ENCODE results near the gene USP32.
"Not testable (repeated sequence)": the region's sequence is repeated elsewhere in the genome, so short reads cannot be mapped to it uniquely, and the experiment has no call there.

The USP32 gene

DNA sequence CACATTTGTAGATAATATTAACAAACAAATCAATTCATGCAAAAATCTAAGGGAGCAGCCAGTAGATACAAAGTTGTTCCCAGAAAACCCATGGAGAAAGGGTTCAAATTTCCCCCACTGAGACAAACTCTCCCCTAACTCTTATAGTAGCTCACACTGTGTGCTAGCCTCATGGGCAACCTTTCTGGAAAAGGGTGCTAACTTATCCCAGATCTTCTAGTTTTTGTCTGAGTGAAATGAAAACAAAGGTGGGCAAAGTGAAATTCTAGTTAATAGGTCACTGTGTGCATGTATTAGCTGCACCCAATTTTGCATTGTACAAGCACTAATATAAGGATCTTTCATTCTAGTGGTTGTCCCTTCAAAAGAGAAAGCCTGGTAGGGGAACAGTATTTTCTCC is 9.9 kb upstream of the USP32 start:
- no peak for DNase-seq

DNA sequence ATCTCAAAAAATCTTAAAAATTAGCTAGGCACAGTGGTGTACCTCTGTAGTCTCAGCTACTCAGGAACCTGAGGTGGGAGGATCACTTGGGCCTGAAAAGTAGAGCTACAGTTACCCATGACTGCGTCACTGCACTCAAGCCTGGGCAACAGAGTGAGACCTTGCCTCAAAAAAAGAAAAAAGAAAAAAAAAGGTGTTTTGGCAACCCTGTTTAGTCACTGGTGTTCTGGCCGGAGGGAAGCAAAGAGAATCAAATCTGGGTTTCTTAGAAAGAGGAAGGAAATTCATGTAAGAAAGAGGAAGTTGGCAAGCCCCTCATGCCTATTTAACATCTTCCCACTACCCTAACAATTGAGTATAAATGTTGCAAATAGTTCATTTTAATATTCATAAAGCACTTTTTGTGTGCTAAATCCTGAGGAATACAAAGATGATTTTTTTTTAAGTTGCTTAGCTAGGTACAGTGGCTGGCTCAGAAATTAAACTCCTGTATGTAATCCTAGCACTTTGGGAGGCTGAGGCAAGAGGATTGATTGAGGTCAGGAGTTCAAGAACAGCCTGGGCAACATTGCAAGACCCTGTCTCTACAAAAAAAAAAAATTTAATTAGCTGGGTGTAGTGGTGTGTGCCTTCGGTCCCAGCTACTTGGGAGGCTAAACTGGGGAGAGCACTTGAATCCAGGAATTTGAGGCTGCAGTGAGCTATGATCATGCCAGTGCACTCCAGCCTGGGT is 6.5 kb upstream of the USP32 start:
- DNase-seq: no peak

DNA sequence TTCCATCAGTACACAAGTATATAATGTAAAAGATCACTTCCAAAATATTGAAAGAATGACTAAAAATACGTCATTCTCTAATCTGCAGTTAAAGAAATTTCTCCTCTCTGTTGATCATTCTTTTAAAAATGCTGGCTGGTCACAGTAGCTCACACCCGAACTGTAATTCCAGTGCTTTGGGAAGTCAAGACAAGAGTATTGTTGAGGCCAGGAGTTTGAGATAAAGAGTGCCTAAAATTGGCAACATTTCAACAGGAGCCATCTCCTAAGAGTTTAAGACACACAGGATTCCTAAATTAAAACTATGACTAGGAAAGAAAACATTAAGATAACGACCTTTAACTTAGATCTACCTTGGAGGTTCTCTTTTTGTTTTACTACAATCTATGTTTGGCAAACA is 4.5 kb upstream of the USP32 start:
- DNase-seq: no peak

DNA sequence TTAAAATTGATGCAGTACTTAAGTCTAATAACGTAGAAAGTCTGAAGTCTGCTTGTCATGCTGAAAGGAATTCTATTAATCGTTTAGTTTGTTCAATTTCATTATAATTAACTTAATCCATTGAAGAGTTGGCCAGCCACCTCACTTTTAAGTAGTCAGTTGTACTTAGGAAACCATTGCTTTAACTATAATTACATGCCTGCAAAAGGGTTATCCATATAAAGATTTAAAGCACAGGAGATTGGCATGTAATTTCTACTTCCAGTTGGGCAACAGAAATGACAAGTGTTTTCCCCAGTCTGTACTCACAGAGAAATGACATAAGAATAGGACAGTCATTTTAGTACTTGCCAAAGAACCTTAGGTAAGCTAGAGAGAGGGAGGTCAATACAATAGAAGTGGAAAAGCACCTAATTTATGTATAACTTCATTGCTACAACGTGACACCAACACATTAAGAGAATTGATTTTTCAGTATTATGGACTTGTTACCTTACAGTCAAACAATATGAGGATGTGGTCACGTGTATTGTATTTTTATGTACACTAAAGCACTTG is 3.7 kb upstream of the USP32 start:
- no peak for DNase-seq

DNA sequence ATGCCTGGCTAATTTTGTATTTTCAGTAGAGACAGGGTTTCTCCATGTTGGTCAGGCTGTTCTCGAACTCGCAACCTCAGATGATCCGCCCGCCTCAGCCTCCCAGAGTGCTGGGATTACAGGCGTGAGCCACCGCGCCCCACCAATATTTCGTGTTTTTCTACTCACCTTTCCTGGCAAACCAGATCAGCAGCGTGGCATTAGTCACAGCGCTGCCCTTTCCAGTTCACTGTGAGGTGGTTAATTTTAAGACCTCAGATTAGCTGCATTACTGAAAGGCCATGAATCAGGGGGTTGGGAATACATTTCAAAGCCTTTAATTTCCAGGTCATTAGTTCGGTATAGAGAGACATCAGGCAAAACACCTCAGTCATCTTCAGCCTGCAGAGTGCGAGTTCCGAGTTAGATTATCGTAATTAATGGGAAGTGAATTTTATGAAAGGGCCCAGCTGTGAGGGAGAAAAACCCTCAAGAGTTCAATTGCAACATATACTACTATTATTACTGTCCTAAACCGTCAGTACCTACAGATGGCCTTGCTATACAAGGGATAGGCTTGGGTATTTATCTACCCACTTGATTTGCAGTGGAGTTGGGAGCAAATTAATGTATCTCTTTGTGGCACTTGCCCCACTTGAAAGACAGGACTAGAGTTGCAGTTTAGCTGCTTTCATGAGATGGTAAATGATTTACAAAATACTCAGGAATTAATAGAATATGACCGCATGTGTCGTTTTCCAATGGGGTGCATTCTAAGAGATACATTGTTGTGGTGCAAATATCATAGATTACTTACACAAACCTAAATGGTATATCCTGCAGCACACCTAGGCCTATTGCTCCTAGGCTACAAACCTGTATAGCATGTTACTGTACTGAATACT is 2.1 kb upstream of the USP32 start:
- DNase-seq: no peak

DNA sequence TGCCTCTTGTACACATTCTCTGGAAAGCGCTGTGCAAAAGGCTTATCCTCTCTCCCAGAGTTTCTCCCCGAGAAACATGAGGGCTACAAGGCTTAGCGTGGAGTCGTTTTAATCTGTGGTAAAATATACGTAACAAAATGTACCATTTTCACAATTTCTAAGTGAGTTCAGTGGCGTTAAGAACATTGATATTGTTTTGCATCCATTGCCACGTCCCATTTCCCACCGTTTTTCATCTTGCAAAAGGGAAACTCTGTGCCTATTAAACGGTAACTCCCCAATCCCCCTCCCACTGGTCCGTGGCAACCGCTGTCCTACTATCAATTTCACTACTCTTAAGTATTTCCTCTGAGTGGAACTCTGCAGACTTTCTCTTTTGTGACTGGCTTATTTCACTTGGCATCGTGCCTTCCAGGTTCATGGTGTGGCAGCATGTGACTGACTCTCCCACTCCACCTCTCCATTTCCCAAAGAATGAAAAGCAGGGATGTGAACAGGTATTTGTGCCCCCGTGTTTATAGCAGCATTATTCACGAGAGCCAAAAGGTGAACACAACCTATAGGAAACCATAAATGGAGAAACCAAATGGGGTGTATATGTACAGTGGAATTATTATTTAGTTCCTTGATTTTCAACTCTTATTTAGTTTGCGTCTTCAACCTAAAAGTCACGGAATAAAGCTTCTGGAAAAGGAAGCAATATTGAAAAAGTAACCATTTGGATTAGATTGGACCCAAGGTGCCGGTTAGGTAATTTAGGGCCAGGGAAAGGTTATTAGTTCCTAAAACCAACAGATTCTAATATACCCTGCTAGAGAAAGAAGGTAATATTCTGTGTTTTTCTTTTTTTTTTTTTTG is 1.1 kb upstream of the USP32 start:
- DNase-seq: peak; percentile 59

DNA sequence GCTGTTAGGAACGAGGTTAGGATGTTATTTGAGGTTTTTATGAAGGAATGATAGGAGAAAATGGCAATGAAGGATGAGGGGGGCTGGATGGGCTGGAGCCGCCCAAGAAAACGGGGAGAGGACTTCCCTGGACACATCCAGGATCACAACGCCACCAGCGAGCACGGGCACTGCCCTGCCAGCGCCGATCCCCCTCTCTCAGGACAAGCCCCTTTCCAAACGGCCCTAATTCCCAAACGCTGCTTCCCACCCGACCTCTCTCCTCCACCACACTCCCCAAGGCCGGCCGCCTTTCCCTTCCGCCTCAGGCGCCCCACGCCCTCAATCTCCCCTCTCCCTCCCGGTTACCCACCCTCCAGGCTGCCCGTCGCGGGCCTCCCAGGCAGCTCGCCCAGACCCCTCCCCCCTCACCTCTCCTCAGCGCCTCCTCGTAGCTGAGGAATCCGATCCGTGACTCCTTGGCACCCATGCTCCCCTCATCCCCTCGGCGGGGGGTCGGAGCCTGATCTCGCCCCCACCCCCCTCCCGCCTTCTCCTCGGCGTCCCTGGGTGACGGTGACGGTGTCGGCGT is 377 bp downstream of the USP32 start:
- DNase-seq: no peak

DNA sequence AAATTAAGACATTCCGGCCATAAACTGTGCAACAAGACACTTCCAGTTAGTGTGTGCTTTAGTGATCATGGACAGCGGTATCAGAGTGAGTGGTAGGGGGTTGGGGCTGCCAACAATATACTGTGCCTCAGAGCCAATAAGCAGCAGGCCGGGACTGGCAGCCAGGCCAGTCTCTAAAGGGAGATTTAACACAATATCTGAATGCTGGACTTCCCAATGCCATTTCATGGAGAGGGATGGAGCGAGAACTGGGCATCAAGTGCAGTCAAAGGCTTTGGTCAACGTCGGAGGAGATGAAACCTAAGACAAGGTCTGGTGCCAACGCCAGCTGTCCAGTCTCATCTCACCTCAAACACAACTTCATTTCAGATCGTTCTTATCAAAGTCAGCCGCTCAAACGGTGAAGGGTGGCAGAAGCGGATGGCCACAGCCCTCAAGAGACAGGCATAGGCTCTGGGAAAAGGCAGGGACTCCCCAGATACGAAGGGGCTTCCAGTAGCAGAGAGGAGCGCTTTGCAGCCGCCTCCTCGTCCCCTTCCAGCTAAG is 935 bp downstream of the USP32 start:
- peak; percentile 51 for DNase-seq

DNA sequence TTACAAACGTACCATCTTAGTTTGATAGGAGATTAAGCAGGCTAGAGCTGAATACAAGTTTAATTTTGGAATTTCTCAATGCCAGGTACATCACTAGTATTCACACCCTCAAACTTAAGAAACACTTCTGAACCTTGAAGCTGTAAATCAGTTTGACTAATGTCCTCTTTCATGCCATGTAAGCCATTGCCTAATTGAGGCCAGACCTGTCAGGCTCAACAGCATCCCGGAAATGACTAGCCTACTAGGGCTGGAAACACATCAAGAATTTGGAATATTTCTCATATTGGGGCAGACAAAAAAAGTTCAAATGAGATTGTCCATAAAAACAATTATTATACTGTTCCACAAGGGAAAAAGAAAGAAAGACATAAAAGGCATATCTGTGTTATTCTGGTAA is 1.7 kb downstream of the USP32 start:
- DNase-seq: no peak

DNA sequence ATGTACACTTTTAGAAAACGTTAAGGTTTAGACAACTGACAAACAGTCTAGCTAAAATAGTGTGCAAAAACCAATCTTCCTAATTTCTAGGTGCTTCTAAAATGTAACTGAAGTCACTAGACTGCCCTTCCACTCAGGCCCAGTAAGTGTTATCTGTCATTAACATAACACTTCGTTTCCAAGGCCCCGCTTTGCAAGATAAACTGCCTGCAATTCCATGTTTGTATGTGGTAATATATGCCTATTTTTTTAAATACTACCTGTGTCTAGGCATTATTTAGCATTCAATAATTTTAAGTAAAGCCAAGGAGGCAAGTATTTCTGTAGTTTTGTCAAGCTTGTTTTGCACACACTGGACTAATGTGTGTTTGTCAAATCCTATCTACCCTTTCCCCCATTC is 3.2 kb downstream of the USP32 start:
- no peak for DNase-seq

DNA sequence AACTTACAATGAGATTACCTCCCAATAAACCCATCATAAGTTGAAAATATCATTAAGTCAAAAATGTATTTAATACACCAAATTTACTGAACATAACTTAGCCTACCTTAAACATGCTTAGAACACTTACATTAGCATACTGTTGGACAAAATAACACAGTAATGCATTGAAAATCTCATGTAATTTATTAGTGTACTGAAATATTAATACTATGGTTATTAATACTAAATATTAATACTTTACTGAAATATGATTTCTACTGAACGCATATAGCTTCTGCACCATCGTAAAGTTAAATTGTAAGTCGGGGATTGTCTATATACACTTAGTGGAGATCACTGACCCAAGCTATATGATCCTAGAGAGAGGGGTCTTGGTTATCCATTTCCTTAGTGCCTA is 4.3 kb downstream of the USP32 start:
- DNase-seq: no peak

DNA sequence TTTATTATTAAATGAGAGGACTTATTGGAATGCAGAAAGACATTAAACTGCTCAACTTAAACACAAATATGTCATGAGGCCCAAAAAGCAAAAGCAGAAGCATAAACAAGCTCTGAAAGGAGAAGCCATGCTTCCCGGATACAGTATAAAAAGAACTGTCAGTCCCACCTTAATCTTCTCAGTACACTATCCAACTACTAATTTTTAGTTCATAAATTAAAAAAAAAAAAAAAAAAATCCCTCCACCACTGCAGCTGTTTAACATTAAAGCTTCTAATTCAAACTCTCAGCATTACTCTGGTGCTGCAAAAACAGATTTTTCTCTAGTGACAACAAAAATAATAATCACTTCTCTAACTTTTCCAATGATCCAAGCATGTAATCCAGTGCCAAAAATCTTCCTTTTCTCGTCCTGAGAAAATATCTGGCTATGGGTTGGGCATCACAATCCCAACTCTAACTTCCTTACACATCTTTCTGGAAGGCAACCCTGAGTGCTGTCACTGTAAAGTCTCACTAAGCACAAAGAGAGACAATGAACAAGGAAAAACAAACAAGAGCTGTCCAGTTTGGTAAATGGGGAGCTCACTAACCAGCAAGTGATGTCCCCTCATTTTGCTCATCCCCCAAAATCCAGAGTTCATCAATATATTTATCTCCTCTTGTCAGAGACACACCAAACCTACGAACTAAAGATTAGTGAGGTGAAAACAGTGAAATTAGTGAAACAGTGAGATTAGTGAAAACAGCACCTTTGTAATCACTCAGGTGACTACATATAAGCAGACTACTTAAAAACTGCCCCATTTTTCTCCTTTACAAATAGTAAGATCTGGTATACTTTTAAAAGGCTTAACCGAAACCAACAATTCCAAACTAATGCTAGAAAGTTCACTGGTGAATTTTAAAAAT is 5.5 kb downstream of the USP32 start:
- DNase-seq: no peak

DNA sequence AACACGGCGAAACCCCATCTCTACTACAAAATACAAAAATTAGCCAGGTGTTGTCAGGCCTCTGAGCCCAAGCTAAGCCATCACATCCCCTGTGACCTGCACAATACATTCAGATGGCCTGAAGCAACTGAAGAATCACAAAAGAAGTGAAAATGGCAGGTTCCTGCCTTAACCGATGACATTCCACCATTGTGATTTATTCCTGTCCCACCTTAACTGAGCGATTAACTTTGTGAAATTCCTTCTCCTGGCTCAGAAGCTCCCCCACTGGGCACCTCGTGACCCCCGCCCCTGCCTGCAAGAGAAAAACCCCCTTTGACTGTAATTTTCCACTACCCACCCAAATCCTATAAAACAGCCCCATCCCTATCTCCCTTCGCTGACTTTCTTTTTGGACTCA is 7.0 kb downstream of the USP32 start:
- not testable (repeated sequence) for DNase-seq

DNA sequence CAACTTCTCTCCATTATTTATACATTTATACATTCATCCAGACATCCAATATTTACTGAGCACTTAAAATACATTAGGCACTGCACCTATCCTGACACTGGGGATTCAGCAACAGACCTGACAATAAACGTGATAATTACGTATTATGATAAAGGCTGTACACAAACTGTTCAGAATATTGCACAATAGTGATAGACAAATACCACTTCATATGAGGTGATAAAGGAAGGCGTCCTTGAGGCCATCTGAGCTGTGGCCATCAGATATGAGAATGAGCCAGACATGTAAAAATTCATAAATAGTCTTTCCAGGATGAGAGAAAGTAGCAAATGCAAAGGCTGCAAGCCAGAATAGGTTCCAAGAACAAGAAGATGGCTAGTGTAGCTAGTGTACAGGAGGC is 8.6 kb downstream of the USP32 start:
- peak; percentile 68 for DNase-seq

DNA sequence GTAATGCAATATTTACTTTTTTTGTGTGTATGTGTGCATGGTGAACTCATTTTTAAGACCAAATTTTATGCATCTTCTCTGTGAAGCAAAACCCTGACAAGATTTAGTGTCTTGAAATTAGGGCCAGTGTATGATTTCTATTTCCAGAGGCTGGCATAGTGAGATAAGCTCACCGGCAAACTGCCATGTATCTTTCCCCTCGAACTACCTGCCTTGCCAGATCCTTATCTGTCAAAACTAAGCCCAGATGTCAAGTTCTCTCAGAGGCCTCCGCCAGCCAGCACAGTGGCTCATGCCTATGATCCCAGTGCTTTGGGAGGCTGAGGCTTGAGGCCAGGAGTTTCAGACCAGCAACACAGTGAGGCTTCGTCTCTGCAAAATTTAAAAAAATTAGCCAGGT is 10.0 kb downstream of the USP32 start:
- no peak for DNase-seq

DNA sequence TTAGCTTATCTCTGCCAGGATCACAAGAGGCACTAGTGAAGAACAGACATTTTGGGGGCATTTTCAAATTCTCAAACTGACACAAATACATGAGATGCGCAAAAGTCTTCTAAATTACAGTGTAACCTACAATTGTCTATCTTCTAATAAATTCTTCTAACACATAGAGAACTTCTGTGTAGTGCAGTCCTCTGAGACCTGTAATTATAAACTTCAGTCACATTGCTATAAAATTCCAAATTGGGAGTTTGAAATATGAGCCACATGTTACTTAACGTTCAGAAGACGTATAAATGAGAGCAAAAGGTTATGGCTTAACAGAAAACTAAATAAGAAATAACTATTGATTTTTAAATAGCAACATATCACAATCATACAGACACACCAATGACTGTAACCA is 12.5 kb downstream of the USP32 start:
- not testable (repeated sequence) for DNase-seq

DNA sequence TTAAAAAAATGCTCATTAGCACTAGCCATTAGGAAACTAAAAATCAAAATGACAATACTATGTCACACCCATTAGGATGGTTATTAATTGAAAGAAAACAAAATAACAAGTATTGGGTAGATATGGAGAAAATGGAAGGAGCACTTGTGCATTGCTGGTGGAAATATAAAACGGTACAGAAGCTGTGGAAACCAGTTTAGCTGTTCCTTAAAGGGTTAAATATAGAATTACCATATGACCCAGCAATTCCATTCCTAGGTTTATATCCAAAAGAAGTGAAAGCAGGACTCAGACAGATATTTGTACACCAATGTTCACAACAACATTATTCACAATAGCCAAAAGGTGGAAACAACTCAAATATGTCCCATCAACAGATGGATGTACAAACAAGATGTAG is 13.7 kb downstream of the USP32 start:
- not testable (repeated sequence) for DNase-seq

DNA sequence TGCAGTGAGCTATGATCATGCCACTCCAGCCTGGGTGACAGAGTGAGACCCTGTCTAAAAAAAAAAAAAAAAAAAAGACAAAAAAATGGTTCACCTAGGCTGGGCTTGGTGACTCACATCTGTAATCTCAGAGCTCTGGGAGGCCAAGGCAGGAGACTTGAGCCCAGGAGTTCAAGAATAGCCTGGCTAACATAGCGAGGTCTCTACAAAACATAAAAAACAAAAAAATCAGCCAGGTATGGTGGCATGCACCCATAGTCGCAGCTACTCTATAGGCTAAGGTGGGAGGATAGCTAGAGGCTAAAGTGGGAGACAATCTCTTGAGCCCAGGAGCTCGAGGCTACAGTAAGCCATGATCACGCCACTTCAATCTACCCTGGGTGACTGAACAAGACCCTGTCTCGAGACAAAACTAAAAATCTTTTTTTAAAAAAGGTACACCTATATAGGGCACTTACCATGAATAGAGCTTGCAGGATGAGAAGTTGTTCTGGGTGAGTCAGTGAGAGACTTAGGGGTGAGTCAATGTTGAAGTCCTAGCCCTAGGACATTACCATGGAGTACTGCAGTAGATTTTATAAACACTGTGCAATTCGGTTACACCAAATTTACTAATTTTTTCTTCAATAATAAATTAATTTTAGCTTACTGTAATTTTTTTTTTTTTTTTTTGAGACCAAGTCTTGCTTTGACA is 19.0 kb downstream of the USP32 start:
- no peak for DNase-seq

DNA sequence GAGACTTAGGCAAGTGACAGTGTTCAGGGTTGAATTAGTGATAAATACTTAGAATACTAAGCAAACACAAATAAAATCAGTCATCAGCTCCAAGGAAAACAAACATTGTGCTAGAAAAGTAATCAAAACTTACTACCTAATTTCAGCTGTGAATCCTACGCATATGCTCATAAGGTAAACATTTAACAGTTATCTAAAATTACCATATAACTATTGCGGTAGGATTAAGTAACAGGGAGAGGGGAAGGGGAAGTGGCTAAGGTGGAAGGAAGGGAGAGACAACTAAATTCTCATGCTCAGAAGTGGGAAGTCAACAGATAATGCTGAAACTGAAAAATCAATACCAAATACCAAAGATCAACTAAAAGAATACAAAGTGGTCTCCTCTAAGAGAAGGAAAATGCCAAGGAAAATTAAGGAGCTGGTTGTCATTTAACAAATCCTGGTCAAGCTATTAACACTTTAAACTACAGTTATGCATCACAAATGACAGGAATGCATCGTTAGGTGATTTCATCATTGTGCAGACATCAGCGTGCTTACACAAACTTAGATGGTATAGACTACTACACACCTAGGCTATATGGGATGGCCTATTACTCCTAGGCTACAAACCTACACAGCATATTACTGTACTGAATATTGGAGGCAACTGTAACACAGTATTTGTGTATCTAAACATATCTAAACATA is 20.0 kb downstream of the USP32 start:
- no peak for DNase-seq

DNA sequence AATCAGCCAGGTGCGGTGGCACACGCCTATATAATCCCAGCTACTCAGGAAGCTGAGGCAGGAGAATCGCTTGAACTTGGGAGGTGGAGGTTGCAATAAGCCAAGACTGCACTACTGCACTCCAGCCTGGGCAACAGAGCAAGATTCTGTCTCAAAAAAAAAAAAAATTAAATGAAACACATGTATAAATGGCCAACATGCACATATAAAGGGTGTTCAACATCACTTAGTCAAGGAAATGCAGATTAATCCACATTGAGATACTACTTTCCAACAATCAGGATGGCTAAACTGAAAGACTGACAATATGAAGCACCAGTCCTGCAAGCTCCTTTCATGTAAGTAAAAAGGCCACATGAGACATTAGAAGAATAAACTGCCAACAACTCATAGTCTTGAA is 20.5 kb downstream of the USP32 start:
- no peak for DNase-seq

Data from NCI-H1092 treated with DMSO at 0.1 percent for 48 hours (cell line).